H9 (cell line): ENCODE results near the gene THAP5. TPM values are rescaled to one million over a fixed set of nuclear protein-coding genes. Genes with fewer than 3 reads are reported as not detected.

Source experiments
- DNase-seq: peaks from one replicate; pipeline ENCODE4 v3.0.0-alpha.2; 2017
- H2AFZ ChIP-seq: one replicate; pipeline ENCODE4 v1.6.1; 2013; ENCODE audit warnings: mild to moderate bottlenecking, low read length, control low read depth, moderate library complexity
- H2AK5ac ChIP-seq: 2 replicates; pipeline ENCODE4 v1.6.1; 2013; ENCODE audit warnings: low read length, control low read depth, mixed read lengths; ENCODE audit not compliant: insufficient read length
- H2BK120ac ChIP-seq: one replicate; pipeline ENCODE4 v1.6.1; 2013; ENCODE audit warnings: low read depth, mild to moderate bottlenecking, low read length, control low read depth, inconsistent platforms; ENCODE audit not compliant: poor library complexity, severe bottlenecking
- H2BK12ac ChIP-seq: 2 replicates; pipeline ENCODE4 v1.6.1; 2013; ENCODE audit warnings: low read length, control low read depth, mixed read lengths, low read depth; ENCODE audit not compliant: insufficient read length
- H2BK15ac ChIP-seq: 2 replicates; pipeline ENCODE4 v1.6.1; 2013; ENCODE audit warnings: low read depth, low read length, control low read depth
- H2BK20ac ChIP-seq: one replicate; pipeline ENCODE4 v1.6.1; 2013; ENCODE audit warnings: low read depth, mild to moderate bottlenecking, low read length, control low read depth, inconsistent platforms; ENCODE audit not compliant: poor library complexity, severe bottlenecking
- H2BK5ac ChIP-seq: 2 replicates; pipeline ENCODE4 v1.6.1; 2013; ENCODE audit warnings: low read length, control low read depth, mixed read lengths; ENCODE audit not compliant: insufficient read length
- H3K14ac ChIP-seq: 2 replicates; pipeline ENCODE4 v1.6.1; 2013; ENCODE audit warnings: low read length, control low read depth; ENCODE audit not compliant: insufficient read depth
- H3K18ac ChIP-seq: 2 replicates; pipeline ENCODE4 v1.6.1; 2013; ENCODE audit warnings: low read depth, mild to moderate bottlenecking, mixed read lengths, low read length, control low read depth; ENCODE audit not compliant: insufficient read length
- H3K23ac ChIP-seq: 2 replicates; pipeline ENCODE4 v1.6.1; 2013; ENCODE audit warnings: low read length, control low read depth, mixed read lengths, low read depth; ENCODE audit not compliant: insufficient read length
- H3K23me2 ChIP-seq: 2 replicates; pipeline ENCODE4 v1.6.1; 2013; ENCODE audit warnings: low read depth, mild to moderate bottlenecking, mixed read lengths, low read length, control low read depth; ENCODE audit not compliant: insufficient read length, poor library complexity, severe bottlenecking
- H3K27ac ChIP-seq: 2 replicates; pipeline ENCODE4 v1.5.1; 2013; ENCODE audit warnings: low read length, control low read depth, mixed read lengths, low read depth; ENCODE audit not compliant: insufficient read length
- H3K27me3 ChIP-seq: 2 replicates; pipeline ENCODE4 v1.6.1; 2013; ENCODE audit warnings: low read length, control low read depth, inconsistent platforms; ENCODE audit not compliant: insufficient read depth
- H3K4ac ChIP-seq: 2 replicates; pipeline ENCODE4 v1.6.1; 2013; ENCODE audit warnings: low read depth, mild to moderate bottlenecking, control low read depth, inconsistent platforms, low read length, moderate library complexity
- H3K4me1 ChIP-seq: 2 replicates; pipeline ENCODE4 v1.6.1; 2013; ENCODE audit warnings: low read length, control low read depth, inconsistent platforms; ENCODE audit not compliant: insufficient read depth
- H3K4me2 ChIP-seq: 2 replicates; pipeline ENCODE4 v1.6.1; 2013; ENCODE audit warnings: low read length, control low read depth, mixed read lengths; ENCODE audit not compliant: insufficient read length, insufficient read depth
- H3K56ac ChIP-seq: 2 replicates; pipeline ENCODE4 v1.6.1; 2013; ENCODE audit warnings: low read depth, mild to moderate bottlenecking, mixed read lengths, low read length, control low read depth; ENCODE audit not compliant: insufficient read length
- H3K79me1 ChIP-seq: 2 replicates; pipeline ENCODE4 v1.6.1; 2013; ENCODE audit warnings: low read depth, mild to moderate bottlenecking, moderate library complexity, low read length, control low read depth, inconsistent platforms; ENCODE audit not compliant: insufficient read depth, poor library complexity, severe bottlenecking
- H3K79me2 ChIP-seq: 2 replicates; pipeline ENCODE4 v1.6.1; 2013; ENCODE audit warnings: low read length, control low read depth, inconsistent platforms; ENCODE audit not compliant: insufficient read depth
- H3K9ac ChIP-seq: 2 replicates; pipeline ENCODE4 v1.6.1; 2013; ENCODE audit warnings: low read length, control low read depth, mixed read lengths; ENCODE audit not compliant: insufficient read length; ENCODE audit errors: extremely low read depth
- H3K9me3 ChIP-seq: one replicate; pipeline ENCODE4 v1.6.1; 2013; ENCODE audit warnings: low read depth, low read length, inconsistent platforms; ENCODE audit not compliant: control insufficient read depth
- H3T11ph ChIP-seq: one replicate; pipeline ENCODE4 v1.6.1; 2013; ENCODE audit warnings: mild to moderate bottlenecking, low read length, control low read depth, inconsistent platforms
- H4K20me1 ChIP-seq: one replicate; pipeline ENCODE4 v1.6.1; 2013; ENCODE audit not compliant: control insufficient read depth, insufficient read length, insufficient read depth
- H4K5ac ChIP-seq: 2 replicates; pipeline ENCODE4 v1.6.1; 2013; ENCODE audit warnings: low read depth, mild to moderate bottlenecking, mixed read lengths, low read length, control low read depth; ENCODE audit not compliant: insufficient read length
- H4K8ac ChIP-seq: replicated peaks from 2 replicates; pipeline ENCODE4 v1.6.1; 2013; ENCODE audit warnings: low read length, control low read depth, mixed read lengths, low read depth; ENCODE audit not compliant: insufficient read length
- H4K91ac ChIP-seq: 2 replicates; pipeline ENCODE4 v1.6.1; 2013; ENCODE audit warnings: low read depth, mild to moderate bottlenecking, moderate library complexity, mixed read lengths, low read length, control low read depth; ENCODE audit not compliant: insufficient read length
- H3K27ac Mint-ChIP-seq, 3 experiments: 2 replicates in 2 of 3; 3 replicates in 1 of 3; pipeline ENCODE4 v1.8.0; 2020 to 2021; ENCODE audit warnings: mixed read lengths in 3 of 3, mild to moderate bottlenecking in 1 of 3, moderate library complexity in 1 of 3
- H3K27me3 Mint-ChIP-seq: 2 replicates; pipeline ENCODE4 v1.8.0; 2021; ENCODE audit warnings: low read depth, mild to moderate bottlenecking, moderate library complexity, mixed read lengths
- H3K36me3 Mint-ChIP-seq, 3 experiments: 2 replicates in 2 of 3; 3 replicates in 1 of 3; pipeline ENCODE4 v1.8.0; 2020 to 2021; ENCODE audit warnings: low read depth in 3 of 3, mixed read lengths in 3 of 3; ENCODE audit not compliant: insufficient read depth in 1 of 3
- H3K4me1 Mint-ChIP-seq, 2 experiments: 2 replicates each; pipeline ENCODE4 v1.8.0; 2020; ENCODE audit warnings: mixed read lengths in 2 of 2
- H3K4me3 Mint-ChIP-seq, 2 experiments: 2 replicates in 1 of 2; 3 replicates in 1 of 2; pipeline ENCODE4 v1.8.0; 2020 to 2021; ENCODE audit warnings: mild to moderate bottlenecking in 2 of 2, mixed read lengths in 2 of 2, moderate library complexity in 1 of 2
- H3K9me3 Mint-ChIP-seq, 2 experiments: 2 replicates in 1 of 2; 3 replicates in 1 of 2; pipeline ENCODE4 v1.8.0; 2020; ENCODE audit warnings: mild to moderate bottlenecking in 2 of 2, mixed read lengths in 2 of 2, moderate library complexity in 1 of 2
- CTCF ChIP-seq: fragments of 200-600 bp; sonication (generic); conservative IDR thresholded peaks from 3 replicates; pipeline ENCODE4 v1.8.0; 2021; ENCODE audit warnings: antibody characterized with exemption, mild to moderate bottlenecking
- WGBS: extraction: QIAGEN DNeasy Blood & Tissue Kit; methylation state at CpG from one replicate; pipeline ENCODE4 v1.1.7; 2013; ENCODE audit warnings: missing lambda C conversion rate, low lambda C conversion rate, mixed read lengths; ENCODE audit not compliant: insufficient read length; ENCODE audit errors: extremely low coverage; 5-methylcytosine and 5-hydroxymethylcytosine counted together
- total RNA-seq: library from RNA; stranded (reverse); gene quantifications from 2 replicates; pipeline ENCODE4 v1.2.1, GENCODE V29; 2021

The THAP5 gene
- total RNA-seq, 1 experiment from 2014 or later: 20.6 TPM

DNA sequence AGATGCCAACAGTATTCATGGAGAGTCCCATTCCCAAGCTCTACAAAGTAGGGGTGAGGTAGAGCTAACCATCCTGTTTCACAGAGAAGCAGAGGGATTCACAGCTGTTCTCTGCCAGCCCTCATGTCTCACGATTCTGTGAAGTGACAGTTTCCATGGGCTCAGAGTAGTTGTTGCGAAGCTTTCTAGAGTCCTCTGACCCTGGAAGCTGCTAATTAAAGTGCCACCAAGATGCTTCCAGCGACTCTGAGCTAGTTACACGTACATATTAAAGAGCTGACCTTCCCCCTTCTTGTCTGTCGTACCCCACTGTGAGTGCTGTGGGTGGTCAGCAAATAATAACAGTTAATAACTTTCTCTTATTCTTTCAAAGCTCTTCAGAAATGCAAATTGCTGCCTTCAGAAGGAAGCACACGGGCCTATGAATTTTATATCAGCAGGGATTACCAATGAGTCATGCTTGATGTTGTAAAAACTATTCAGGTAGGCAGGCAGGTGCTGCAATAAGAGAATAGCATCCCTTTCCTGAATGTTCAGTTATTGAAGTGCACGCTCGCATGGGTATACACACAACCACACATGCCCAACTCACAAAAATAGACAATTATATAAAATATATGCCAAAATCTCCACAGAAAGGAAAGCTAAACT, 34.3 kb upstream of the THAP5 start:
- Mint-ChIP-seq H3K27me3 (peaks cover 3% of the 10 kb centered on the region; the same call in 1 of the 2 replicates), H3K36me3 (no peaks in the 10 kb centered on the region), H3K27ac (no peak overlapping the region), H3K9me3 (no peaks in the 10 kb centered on the region), H3K4me3 (no peak overlapping the region), H3K4me1 (peaks cover 16 to 17% of the 10 kb centered on the region in 2 experiments)
- Histone ChIP-seq H3K14ac (no peak overlapping the region), H3K23ac (no peak overlapping the region), H2AFZ (no peak overlapping the region), H2BK12ac (no peak overlapping the region), H4K91ac (no peak overlapping the region), H3K23me2 (no peaks in the 10 kb centered on the region), H4K20me1 (no peaks in the 10 kb centered on the region), H3K79me2 (no peaks in the 10 kb centered on the region), H3K4me1 (no peaks in the 10 kb centered on the region), H3K79me1 (no peaks in the 10 kb centered on the region), H3K4ac (no peak overlapping the region), H3K4me2 (no peak overlapping the region), H2BK120ac (no peak overlapping the region), H3K27ac (no peak overlapping the region), H2BK20ac (no peak overlapping the region), H2BK15ac (no peak overlapping the region), H4K5ac (no peak overlapping the region), H2AK5ac (no peak overlapping the region), H3K56ac (no peak overlapping the region), H3K18ac (no peak overlapping the region), H3K9me3 (no peaks in the 10 kb centered on the region), H4K8ac (no peak overlapping the region), H3T11ph (no peak overlapping the region), H3K9ac (no peak overlapping the region), H2BK5ac (no peak overlapping the region), H3K27me3 (no peaks in the 10 kb centered on the region)
- WGBS: no CpG with 5 or more reads among the region's 8 CpGs
- TF ChIP-seq CTCF: no peak
- DNase-seq: no peak
